ENCODE measurements around the gene NDUFAF8. TPM values are rescaled to one million over a fixed set of nuclear protein-coding genes. Genes with fewer than 3 reads are reported as not detected.

The NDUFAF8 gene
- total RNA-seq, 1 experiment from 2014 or later, result 54.1 TPM

GRCh38 chr17:81191646-81192045 lies 47.5 kb upstream of the NDUFAF8 start:
- no peaks in the 10 kb centered on the region for H3K4me1 Mint-ChIP-seq (ENCODE audit: low read depth, unreplicated experiment)
- no peak for DNase-seq
- no peaks in the 10 kb centered on the region for H3K27me3 Mint-ChIP-seq (ENCODE audit: unreplicated experiment)
- no peaks in the 10 kb centered on the region for H3K9me3 Mint-ChIP-seq (ENCODE audit: low read depth, unreplicated experiment)
- no TSS peak for BruUV-seq (replicated peaks)
- CTCF ChIA-PET, result no interaction called here
- no peak overlapping the region for H3K4me3 Mint-ChIP-seq (ENCODE audit: low read depth, unreplicated experiment)
- no peak for TF ChIP-seq CTCF (IDR thresholded peaks at IDR 0.05; ENCODE audit: unreplicated experiment)
- H3K36me3 Mint-ChIP-seq (ENCODE audit: insufficient read depth, unreplicated experiment), result peaks cover 10% of the 10 kb centered on the region
- intact Hi-C loops (cut with micrococcal nuclease; ENCODE audit: unreplicated experiment), result no loop called here
- no peak overlapping the region for H3K27ac Mint-ChIP-seq (ENCODE audit: unreplicated experiment)

- intact Hi-C loops (cut with micrococcal nuclease; ENCODE audit: unreplicated experiment), result no loop called here
- CTCF ChIA-PET, result no interaction called here
- Mint-ChIP-seq H3K9me3 (ENCODE audit: low read depth, unreplicated experiment) (no peaks in the 10 kb centered on the region), H3K4me3 (ENCODE audit: low read depth, unreplicated experiment) (no peak overlapping the region), H3K27ac (ENCODE audit: unreplicated experiment) (no peak overlapping the region), H3K27me3 (ENCODE audit: unreplicated experiment) (no peaks in the 10 kb centered on the region), H3K36me3 (ENCODE audit: insufficient read depth, unreplicated experiment) (peaks cover 10% of the 10 kb centered on the region), H3K4me1 (ENCODE audit: low read depth, unreplicated experiment) (no peaks in the 10 kb centered on the region)
- no peak for TF ChIP-seq CTCF (IDR thresholded peaks at IDR 0.05; ENCODE audit: unreplicated experiment)
- no peak for DNase-seq
- no TSS peak for BruUV-seq (replicated peaks)
Observed at GRCh38 chr17:81192386-81193050, 46.6 kb upstream of the NDUFAF8 start.

- BruUV-seq (replicated peaks), result no TSS peak
- Mint-ChIP-seq H3K4me1 (ENCODE audit: low read depth, unreplicated experiment) (no peaks in the 10 kb centered on the region), H3K27ac (ENCODE audit: unreplicated experiment) (no peak overlapping the region), H3K4me3 (ENCODE audit: low read depth, unreplicated experiment) (no peak overlapping the region), H3K36me3 (ENCODE audit: insufficient read depth, unreplicated experiment) (peaks cover 9% of the 10 kb centered on the region), H3K9me3 (ENCODE audit: low read depth, unreplicated experiment) (no peaks in the 10 kb centered on the region), H3K27me3 (ENCODE audit: unreplicated experiment) (no peaks in the 10 kb centered on the region)
- TF ChIP-seq CTCF (IDR thresholded peaks at IDR 0.05; ENCODE audit: unreplicated experiment), result no peak
- intact Hi-C loops (cut with micrococcal nuclease; ENCODE audit: unreplicated experiment), result no loop called here
- DNase-seq, result no peak
- CTCF ChIA-PET, result no interaction called here
Observed at GRCh38 chr17:81193051-81193410, 46.1 kb upstream of the NDUFAF8 start.

- intact Hi-C loops (cut with micrococcal nuclease; ENCODE audit: unreplicated experiment), result no loop called here
- Mint-ChIP-seq H3K36me3 (ENCODE audit: insufficient read depth, unreplicated experiment) (peaks cover 4% of the 10 kb centered on the region), H3K4me1 (ENCODE audit: low read depth, unreplicated experiment) (no peaks in the 10 kb centered on the region), H3K27me3 (ENCODE audit: unreplicated experiment) (no peaks in the 10 kb centered on the region), H3K9me3 (ENCODE audit: low read depth, unreplicated experiment) (no peaks in the 10 kb centered on the region), H3K27ac (ENCODE audit: unreplicated experiment) (no peak overlapping the region), H3K4me3 (ENCODE audit: low read depth, unreplicated experiment) (no peak overlapping the region)
- CTCF ChIA-PET, result no interaction called here
- no TSS peak for BruUV-seq (replicated peaks)
- no peak for DNase-seq
- TF ChIP-seq CTCF (IDR thresholded peaks at IDR 0.05; ENCODE audit: unreplicated experiment), result no peak
Observed at GRCh38 chr17:81193470-81194224, 45.5 kb upstream of the NDUFAF8 start.

All from Calu3 (cell line).